HG02798 (cell line): ENCODE data around the gene YTHDF2.
"Not testable (repeated sequence)": the region's sequence is repeated elsewhere in the genome, so short reads cannot be mapped to it uniquely, and the experiment has no call there.

Experiments used
- ATAC-seq: cut with Tn5 transposase; IDR thresholded peaks from one replicate; pipeline ENCODE4 v1.9.1; 2021; ENCODE audit warnings: mild to moderate bottlenecking; ENCODE audit not compliant: unreplicated experiment, poor library complexity

Gene YTHDF2

GRCh38 chr1:28736450-28737306, at the start of gene YTHDF2:
Gene YTHDF2, plus strand, starts transcription at chr1:28736940. Its CDS starts 181 bp downstream, at chr1:28737121.
- ATAC-seq: peak; percentile 96

- not testable (repeated sequence) for ATAC-seq
Observed at GRCh38 chr1:28691627-28692026, 45.1 kb upstream of the YTHDF2 start.

- no peak for ATAC-seq
Observed at GRCh38 chr1:28703629-28704028, 33.1 kb upstream of the YTHDF2 start.

GRCh38 chr1:28716336-28716735, 20.4 kb upstream of the YTHDF2 start:
- no peak for ATAC-seq

- ATAC-seq: no peak
Observed at GRCh38 chr1:28718166-28718565, 18.6 kb upstream of the YTHDF2 start.

- ATAC-seq: no peak
Observed at GRCh38 chr1:28718586-28719331, 18.0 kb upstream of the YTHDF2 start.

GRCh38 chr1:28719332-28719619, 17.5 kb upstream of the YTHDF2 start:
- no peak for ATAC-seq

- no peak for ATAC-seq
Observed at GRCh38 chr1:28720376-28720775, 16.4 kb upstream of the YTHDF2 start.

- not testable (repeated sequence) for ATAC-seq
Observed at GRCh38 chr1:28721927-28722326, 14.8 kb upstream of the YTHDF2 start.

- not testable (repeated sequence) for ATAC-seq
Observed at GRCh38 chr1:28725365-28725764, 11.4 kb upstream of the YTHDF2 start.

GRCh38 chr1:28735961-28736449, 735 bp upstream of the YTHDF2 start:
- ATAC-seq: no peak

- ATAC-seq: peak; percentile 10
Observed at GRCh38 chr1:28737307-28738132, 780 bp downstream of the YTHDF2 start.

- ATAC-seq: no peak
Observed at GRCh38 chr1:28740118-28740517, 3.4 kb downstream of the YTHDF2 start.

GRCh38 chr1:28744184-28744583, 7.4 kb downstream of the YTHDF2 start:
- ATAC-seq: no peak

GRCh38 chr1:28745653-28746173, 9.0 kb downstream of the YTHDF2 start:
- ATAC-seq: no peak

GRCh38 chr1:28750330-28750729, 13.6 kb downstream of the YTHDF2 start:
- ATAC-seq: no peak

GRCh38 chr1:28750771-28751294, 14.1 kb downstream of the YTHDF2 start:
- not testable (repeated sequence) for ATAC-seq

GRCh38 chr1:28751315-28752060, 14.7 kb downstream of the YTHDF2 start:
- ATAC-seq: no peak

- ATAC-seq: no peak
Observed at GRCh38 chr1:28755701-28756100, 19.0 kb downstream of the YTHDF2 start.
